HS-5 (cell line): ENCODE data around the gene CHCHD6.

ENCODE experiments used
- DNase-seq: peaks from one replicate; pipeline ENCODE4 v3.0.0-alpha.2; 2012; ENCODE audit warnings: low read depth

CHCHD6 gene

GRCh38 chr3:126895178-126896066 is 191.4 kb downstream of the CHCHD6 start:
- no peak for DNase-seq

- DNase-seq, result no peak
Observed at GRCh38 chr3:126896067-126896441, 192.0 kb downstream of the CHCHD6 start.

- DNase-seq, result no peak
Observed at GRCh38 chr3:126896968-126897367, 192.9 kb downstream of the CHCHD6 start.

- no peak for DNase-seq
Observed at GRCh38 chr3:126897943-126898342, 193.9 kb downstream of the CHCHD6 start.

GRCh38 chr3:126900859-126901540 is 197.0 kb downstream of the CHCHD6 start:
- DNase-seq, result no peak

- no peak for DNase-seq
Observed at GRCh38 chr3:126901631-126902030, 197.6 kb downstream of the CHCHD6 start.

- no peak for DNase-seq
Observed at GRCh38 chr3:126903521-126903920, 199.5 kb downstream of the CHCHD6 start.

- no peak for DNase-seq
Observed at GRCh38 chr3:126907557-126907956, 203.5 kb downstream of the CHCHD6 start.

GRCh38 chr3:126908752-126909275 is 204.8 kb downstream of the CHCHD6 start:
- no peak for DNase-seq

- DNase-seq, result no peak
Observed at GRCh38 chr3:126910231-126910630, 206.2 kb downstream of the CHCHD6 start.

- DNase-seq, result peak; percentile 98
Observed at GRCh38 chr3:126911162-126912026, 207.4 kb downstream of the CHCHD6 start.

GRCh38 chr3:126912027-126912422 is 208.0 kb downstream of the CHCHD6 start:
- DNase-seq, result no peak

GRCh38 chr3:126912491-126913195 is 208.6 kb downstream of the CHCHD6 start:
- DNase-seq, result no peak

GRCh38 chr3:126913524-126913923 is 209.5 kb downstream of the CHCHD6 start:
- DNase-seq, result no peak

- DNase-seq, result no peak
Observed at GRCh38 chr3:126914226-126914625, 210.2 kb downstream of the CHCHD6 start.

GRCh38 chr3:126915015-126915414 is 211.0 kb downstream of the CHCHD6 start:
- DNase-seq, result no peak

- no peak for DNase-seq
Observed at GRCh38 chr3:126916546-126916945, 212.5 kb downstream of the CHCHD6 start.

GRCh38 chr3:126917232-126917804 is 213.3 kb downstream of the CHCHD6 start:
- no peak for DNase-seq

- DNase-seq, result no peak
Observed at GRCh38 chr3:126918355-126918821, 214.3 kb downstream of the CHCHD6 start.

GRCh38 chr3:126921085-126921824 is 217.2 kb downstream of the CHCHD6 start:
- DNase-seq, result no peak
